ENCODE results near the gene KLK10.

GRCh38 chr19:50992666-50993035 lies 26.9 kb downstream of the KLK10 start:
- TF ChIP-seq CTCF (IDR thresholded peaks at IDR 0.05) (no peak), POLR2A (IDR thresholded peaks at IDR 0.05) (no peak)

All from vagina (tissue), 2 donors.